GM12864 (cell line): ENCODE measurements around the gene INSC.
"Not testable (repeated sequence)": the region's sequence is repeated elsewhere in the genome, so short reads cannot be mapped to it uniquely, and the experiment has no call there.

Source experiments
- DNase-seq: peaks from one replicate; pipeline ENCODE4 v3.0.0-alpha.2; 2011; ENCODE audit warnings: low read depth
- H3K4me3 ChIP-seq: 2 replicates; pipeline ENCODE4 v1.5.1; 2011; ENCODE audit warnings: mild to moderate bottlenecking, low read depth, low read length, control low read depth
- CTCF ChIP-seq: IDR thresholded peaks from 2 replicates; pipeline ENCODE4 v1.5.1; 2011; ENCODE audit warnings: low read depth, mild to moderate bottlenecking, moderate library complexity, low read length, control low read depth, inconsistent platforms; ENCODE audit errors: missing control alignments

The INSC gene, protein sequence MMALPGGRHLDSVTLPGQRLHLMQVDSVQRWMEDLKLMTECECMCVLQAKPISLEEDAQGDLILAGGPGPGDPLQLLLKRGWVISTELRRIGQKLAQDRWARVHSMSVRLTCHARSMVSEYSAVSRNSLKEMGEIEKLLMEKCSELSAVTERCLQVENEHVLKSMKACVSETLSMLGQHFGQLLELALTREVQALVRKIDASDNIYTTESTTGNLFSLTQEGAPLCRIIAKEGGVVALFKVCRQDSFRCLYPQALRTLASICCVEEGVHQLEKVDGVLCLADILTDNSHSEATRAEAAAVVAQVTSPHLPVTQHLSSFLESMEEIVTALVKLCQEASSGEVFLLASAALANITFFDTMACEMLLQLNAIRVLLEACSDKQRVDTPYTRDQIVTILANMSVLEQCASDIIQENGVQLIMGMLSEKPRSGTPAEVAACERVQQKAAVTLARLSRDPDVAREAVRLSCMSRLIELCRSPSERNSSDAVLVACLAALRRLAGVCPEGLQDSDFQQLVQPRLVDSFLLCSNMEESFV

GRCh38 chr11:15114501-15115475 lies at the start of gene INSC:
INSC (plus strand) TSS chr11:15114923; CDS start chr11:15149175, 34,252 bp downstream.
- H3K4me3 ChIP-seq: no peak within 1 kb of the TSS
- no peak for DNase-seq

GRCh38 chr11:15069751-15070150 lies 45.0 kb upstream of the INSC start:
- not testable (repeated sequence) for H3K4me3 ChIP-seq, DNase-seq

More at GRCh38 chr11:15114501-15115475, at the start of gene INSC:
- TF ChIP-seq CTCF: no peak

- DNase-seq: no peak
- no peak for TF ChIP-seq CTCF
- no peak overlapping the region for H3K4me3 ChIP-seq
These were observed 43.0 kb upstream of the INSC start for GRCh38 chr11:15071556-15072255.

GRCh38 chr11:15072551-15073143 lies 42.1 kb upstream of the INSC start:
- no peak for DNase-seq
- H3K4me3 ChIP-seq: no peak overlapping the region
- no peak for TF ChIP-seq CTCF

- no peak for TF ChIP-seq CTCF
- no peak for DNase-seq
- H3K4me3 ChIP-seq: peak within 1 kb of the TSS; percentile 17
These were observed 41.1 kb upstream of the INSC start, which contains the start of gene CALCB for GRCh38 chr11:15073361-15074205. CALCB (plus strand) TSS chr11:15073593; CDS start chr11:15074719, 1,126 bp downstream.

GRCh38 chr11:15074206-15075161 lies 40.2 kb upstream of the INSC start:
- DNase-seq: peak; percentile 34
- TF ChIP-seq CTCF: peak; percentile 81
- peak overlapping the region; percentile 17; the same call in 1 of the 2 replicates for H3K4me3 ChIP-seq
